NCI-H1436 treated with DMSO at 0.1 percent for 48 hours (cell line): ENCODE results near the gene TEKT2.

Source experiments
- DNase-seq: peaks from one replicate; lab custom pipeline; 2025; lab: John Stamatoyannopoulos, UW

TEKT2 gene

DNA sequence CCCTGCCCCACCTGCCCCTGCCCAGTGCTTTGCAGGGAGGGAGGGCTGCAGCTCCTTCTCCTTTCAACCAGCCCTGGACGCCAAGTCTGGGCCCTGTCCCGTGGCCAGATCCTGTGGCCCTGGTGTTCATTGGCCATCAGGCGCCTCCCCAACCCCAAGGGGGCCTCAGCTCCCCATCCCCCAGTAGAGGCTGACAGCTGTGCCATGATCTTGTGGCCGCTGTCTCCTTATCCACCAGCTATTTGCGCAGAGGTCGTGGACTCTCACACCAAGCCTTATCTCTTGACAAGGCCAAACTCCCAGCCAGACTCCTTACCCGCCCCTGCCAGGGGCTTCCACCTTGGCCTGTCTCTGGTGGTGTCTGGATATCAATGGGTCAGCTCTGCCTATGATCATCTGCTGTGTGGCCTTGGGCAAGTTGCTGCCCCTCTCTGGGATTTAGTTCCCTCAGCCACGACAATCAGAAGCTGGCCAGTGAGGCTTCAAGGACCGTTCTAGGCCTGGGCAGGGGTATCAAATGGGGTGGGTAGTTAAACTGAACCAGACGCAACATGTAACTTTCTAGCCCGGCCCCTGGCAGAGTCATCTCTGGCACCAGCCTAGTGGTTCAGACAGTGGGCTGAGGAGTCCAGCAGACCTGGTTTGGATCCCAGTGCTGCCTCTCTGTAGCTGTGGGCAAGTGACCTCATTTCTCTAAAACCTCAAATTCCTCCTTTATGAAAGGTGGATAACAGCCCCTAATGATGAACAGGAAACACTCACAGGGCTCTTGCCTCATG, 44.4 kb downstream of the TEKT2 start:
- DNase-seq, result no peak

DNA sequence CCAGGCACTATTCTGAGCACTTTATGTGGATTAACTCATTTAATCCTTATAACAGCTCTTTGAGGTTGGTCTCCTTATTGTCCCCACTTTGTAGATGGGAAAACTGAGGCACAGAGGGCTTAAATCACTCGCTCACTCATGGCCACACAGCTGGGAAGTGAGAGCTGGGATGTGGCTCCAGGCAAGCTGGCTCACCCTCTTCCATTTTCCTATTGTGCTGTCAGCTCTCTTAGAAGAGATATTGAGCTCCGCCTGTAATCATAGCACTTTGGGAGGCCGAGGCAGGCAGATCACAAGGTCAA, 45.0 kb downstream of the TEKT2 start:
- no peak for DNase-seq

DNA sequence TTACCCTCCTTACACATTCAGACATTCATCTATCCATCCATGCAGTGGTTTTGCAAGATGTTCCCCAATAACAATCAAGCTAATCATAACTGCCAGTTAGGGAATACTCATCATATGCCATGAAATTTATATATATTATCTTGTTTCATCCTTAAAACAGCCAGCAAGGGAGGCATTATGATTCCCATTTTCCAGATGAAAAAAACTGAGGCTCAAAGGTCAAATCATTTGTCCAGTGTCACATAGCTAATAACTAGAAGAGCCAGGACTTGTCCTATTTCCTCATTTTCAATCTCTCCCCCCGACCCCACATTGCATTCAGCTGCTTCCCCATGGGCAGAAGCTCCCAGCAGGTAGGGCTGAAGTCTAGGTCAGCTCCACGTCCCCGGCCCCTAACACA, 48.1 kb downstream of the TEKT2 start:
- DNase-seq, result no peak

DNA sequence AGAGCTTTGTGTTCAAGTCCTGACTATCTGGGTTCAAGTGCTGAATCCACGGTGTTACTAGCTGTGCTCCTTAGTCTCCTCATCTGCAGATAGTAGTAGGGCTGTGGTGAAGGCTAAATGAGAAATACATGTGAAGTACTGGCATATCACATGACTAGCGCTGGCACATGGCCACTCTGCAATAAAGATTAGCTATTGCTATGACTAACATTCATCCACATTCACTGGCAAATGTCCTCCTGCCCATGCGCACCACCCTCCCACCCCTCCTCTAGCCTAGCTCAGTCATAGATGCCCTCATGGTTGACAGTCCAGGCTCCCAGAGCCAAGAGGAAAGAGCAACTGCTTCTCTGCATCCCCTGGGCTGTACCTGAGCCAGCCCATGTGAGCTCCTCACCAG, 49.6 kb downstream of the TEKT2 start:
- DNase-seq, result no peak

DNA sequence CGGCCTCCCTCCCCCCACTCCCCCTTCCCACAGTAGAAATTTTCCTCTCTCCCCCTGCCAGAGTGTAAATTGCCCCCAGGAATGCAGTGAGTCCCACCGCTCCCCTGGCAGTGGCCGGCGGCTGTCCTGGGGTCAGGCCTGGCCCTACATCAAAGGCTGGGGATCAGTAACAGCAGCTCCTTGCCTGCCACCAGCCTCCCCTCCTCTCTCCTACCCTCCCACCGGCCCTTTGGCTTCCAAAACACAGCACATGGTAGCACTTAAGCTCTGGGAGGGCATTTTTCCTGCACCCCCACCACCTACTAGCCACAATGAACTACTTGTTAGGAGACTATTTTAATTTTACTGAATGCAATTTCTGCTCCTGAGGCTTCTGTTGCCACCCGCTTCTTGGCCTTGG, 50.1 kb downstream of the TEKT2 start:
- no peak for DNase-seq

DNA sequence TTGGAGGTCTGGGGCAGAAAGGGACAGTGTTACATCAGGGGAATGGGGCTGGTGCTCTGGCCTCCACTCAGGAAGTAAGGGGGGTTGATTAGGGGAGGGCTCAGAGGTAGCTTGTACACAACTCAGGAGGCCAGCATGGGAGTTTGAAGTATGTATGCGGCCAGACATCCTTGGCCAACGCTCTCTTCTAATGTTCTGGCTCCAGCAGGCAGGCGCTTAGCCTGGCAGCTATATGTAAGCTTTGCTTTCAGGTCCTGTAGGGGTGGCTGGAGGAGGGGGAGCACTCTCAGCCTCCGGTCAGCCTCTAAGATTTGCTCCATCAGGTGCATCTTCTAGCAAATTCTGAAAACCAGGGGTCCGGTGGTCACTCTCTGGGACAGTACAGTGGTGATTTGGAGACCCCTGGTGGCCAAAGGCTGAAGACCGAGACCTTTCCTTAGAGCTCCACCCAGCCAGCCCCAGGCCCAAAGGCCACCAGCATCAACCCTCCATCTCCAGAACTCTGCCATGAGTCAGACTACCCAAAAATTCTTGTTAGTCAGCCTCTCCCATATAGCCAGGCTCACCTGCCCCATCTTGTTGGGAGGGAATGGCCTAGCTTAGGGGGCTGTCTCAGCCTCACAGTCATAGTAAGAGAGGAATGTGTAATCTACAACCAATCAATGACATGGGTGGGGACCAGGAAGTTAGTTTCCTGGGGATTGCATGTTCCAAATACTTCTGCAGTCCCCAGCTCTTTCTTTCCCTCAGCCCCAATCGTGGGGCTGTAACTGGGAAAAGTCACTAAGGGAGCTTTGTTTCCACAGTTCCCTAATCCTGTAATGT, 50.8 kb downstream of the TEKT2 start:
- DNase-seq, result no peak

DNA sequence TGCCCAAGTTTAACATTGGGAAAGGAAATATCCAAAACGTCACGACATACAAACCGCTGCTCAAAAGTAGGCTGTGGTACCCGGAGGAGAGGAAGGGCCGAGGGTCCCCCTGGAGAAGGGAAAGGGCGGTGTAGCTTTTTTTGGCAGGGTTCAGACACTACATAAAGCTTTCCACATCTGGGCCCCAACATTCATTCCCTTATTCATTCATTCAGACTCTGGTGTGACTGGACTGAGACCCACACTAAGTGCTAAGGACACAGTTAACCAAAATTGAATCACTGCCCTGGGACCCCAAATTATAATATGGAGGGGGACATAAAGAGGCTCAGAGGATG, 51.4 kb downstream of the TEKT2 start:
- DNase-seq, result no peak

DNA sequence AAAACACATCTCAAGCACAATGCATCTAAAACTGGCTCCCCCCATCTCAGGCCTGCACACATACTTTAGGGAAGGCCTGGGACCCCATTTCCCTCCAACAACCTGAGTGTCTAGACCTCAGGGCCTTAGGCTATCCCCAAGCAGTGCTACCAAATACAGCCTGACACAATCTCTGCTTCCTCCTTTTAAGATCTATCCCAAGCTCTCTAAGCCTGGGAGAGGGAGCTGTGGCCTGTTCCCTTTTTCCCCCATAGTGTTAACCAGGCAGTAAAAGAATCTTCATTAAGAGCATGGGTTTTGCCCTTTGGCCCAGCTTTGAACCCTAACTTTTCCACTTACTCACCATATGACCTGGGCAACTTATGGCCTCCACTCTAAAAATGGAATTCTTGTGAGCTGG, 51.9 kb downstream of the TEKT2 start:
- DNase-seq, result no peak

DNA sequence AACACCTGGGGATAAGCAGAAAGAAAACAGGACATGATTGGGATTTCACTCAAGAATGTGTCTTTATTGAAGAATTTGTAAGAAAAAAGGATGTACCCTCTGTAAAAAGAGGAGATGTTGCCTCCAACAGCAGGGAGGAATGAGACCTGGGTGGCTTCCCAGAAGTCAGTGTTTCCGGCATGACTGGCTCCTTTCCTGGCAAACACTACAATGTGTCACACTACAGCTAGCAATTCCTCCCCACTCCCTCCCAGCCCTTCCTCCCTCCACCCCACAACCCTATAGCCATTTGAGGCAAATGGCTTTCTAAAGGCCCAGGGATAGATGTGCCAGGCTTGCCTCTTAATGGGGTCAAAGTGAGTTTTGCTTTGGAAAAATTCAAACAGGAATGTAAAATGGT, 52.6 kb downstream of the TEKT2 start:
- no peak for DNase-seq

DNA sequence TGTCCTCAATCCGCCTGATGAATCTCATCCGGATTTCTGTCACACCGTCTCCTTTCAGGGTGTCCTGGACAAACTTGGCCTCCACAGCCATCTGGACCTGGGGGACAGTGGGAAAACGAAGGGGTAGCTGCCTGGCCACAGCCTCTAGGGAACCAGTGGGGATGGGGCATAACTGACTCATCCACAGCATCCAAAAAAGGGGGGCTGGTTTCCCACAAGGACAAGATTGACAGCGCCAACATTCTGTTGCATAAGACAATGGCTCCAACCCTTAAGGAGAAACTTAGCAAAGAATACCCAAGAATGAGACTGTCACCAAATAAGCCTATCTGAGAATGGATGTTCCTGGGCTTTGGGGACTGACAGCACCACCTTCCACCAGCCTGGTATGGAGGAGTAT, 53.3 kb downstream of the TEKT2 start:
- no peak for DNase-seq

DNA sequence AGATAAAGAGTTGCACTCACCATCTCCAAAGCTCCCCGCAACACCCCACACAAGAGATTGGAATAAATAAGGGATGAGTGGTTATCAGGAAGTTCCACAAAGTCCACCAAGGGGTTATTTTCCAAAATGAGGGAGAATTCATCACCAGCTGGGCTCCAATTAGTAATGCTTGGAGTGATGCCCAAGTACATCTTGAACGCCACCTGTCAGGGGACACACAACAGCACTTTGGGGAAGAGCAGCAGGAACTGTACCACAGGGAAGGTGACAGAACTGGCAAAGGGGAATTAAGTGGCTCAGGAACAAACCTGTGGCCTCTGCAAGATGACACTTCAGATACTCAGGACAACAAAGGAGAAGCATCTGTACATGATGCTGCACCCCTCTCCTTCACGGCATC, 53.9 kb downstream of the TEKT2 start:
- no peak for DNase-seq
